SJSA1 (cell line): Measurements from ENCODE around the gene MRPL33. TPM values are rescaled to one million over a fixed set of nuclear protein-coding genes. Genes with fewer than 3 reads are reported as not detected.
A peak's percentile ranks its signal among the peaks of the same experiment; 100 is the strongest.

Experiments used
- DNase-seq, 2 experiments: peaks; one replicate each; pipeline ENCODE4 v3.0.0-alpha.2; 2015 to 2020; ENCODE audit warnings: low spot score in 2 of 2, low read depth in 1 of 2
- H3K27ac ChIP-seq: fragments of 250-450 bp; sonication (Bioruptor Pico); 2 replicates; pipeline ENCODE4 v1.5.1; 2020; ENCODE audit warnings: mild to moderate bottlenecking, moderate library complexity
- H3K27me3 ChIP-seq: fragments of 250-450 bp; sonication (Bioruptor Pico); replicated peaks from 2 replicates; pipeline ENCODE4 v1.5.1; 2020; ENCODE audit warnings: mild to moderate bottlenecking, moderate library complexity
- H3K36me3 ChIP-seq: fragments of 250-450 bp; sonication (Bioruptor Pico); 2 replicates; pipeline ENCODE4 v1.5.1; 2020; ENCODE audit warnings: mild to moderate bottlenecking
- H3K4me1 ChIP-seq: fragments of 250-450 bp; sonication (Bioruptor Pico); replicated peaks from 2 replicates; pipeline ENCODE4 v1.6.1; 2021; ENCODE audit warnings: mild to moderate bottlenecking
- H3K4me3 ChIP-seq: fragments of 250-450 bp; sonication (Bioruptor Pico); 2 replicates; pipeline ENCODE4 v1.5.1; 2020; ENCODE audit warnings: mild to moderate bottlenecking
- H3K9me3 ChIP-seq: fragments of 250-450 bp; sonication (Bioruptor Pico); replicated peaks from 2 replicates; pipeline ENCODE4 v1.5.1; 2020; ENCODE audit warnings: mild to moderate bottlenecking
- total RNA-seq: library from RNA; depleted of rRNA; stranded (reverse); fragments of >200 nt; shearing (Covaris generic); gene quantifications from 2 replicates; pipeline ENCODE4 v1.2.3, GENCODE V29; 2014

Gene MRPL33
- total RNA-seq, 1 experiment from 2014 or later: 184 TPM

DNA sequence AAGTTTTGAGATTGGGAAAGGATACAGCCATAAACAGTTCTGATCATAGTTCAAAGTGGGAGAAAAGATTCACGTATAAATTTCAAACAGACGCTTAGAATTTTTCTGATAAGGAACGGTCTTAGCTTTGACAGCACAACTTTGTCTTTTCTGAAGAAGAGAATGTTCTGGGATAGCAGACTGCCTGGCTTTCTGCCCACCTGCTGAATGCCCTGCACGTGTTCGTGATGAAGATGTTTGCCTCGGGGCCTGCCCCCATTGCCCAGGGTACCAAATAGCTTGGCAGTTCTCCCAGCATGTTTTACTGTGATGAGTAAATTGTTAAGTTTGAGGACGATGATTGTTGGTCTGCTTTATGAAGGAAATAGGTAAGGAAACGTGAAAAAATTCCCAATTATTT lies 4.6 kb downstream of the MRPL33 start:
- DNase-seq: no peak
- Histone ChIP-seq H3K27me3 (no peaks in the 10 kb centered on the region), H3K36me3 (peaks cover 78% of the 10 kb centered on the region), H3K4me3 (no peak overlapping the region), H3K4me1 (peaks cover 15% of the 10 kb centered on the region), H3K27ac (no peak overlapping the region), H3K9me3 (no peaks in the 10 kb centered on the region)

DNA sequence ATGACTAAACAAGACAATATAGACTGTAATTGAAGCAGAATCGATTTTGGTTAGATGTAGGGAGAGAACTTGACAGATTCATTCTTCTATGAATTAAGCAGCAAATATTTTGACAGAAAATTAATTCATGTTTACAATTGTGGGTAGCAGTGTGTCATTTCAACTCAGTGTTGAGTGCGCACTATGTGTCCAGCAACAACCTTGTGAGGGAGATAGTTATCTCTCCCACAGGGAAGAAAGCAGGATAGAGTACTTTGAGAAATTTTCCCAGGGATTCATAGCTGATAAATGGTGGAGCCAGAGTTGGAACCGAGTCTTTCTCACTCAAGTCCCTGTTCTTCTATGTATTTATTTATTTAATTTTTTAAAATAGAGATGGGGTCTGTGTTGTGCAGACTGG lies 5.2 kb downstream of the MRPL33 start:
- no peak overlapping the region for H3K27ac ChIP-seq
- H3K27me3 ChIP-seq: no peaks in the 10 kb centered on the region
- H3K4me3 ChIP-seq: no peak overlapping the region
- no peaks in the 10 kb centered on the region for H3K9me3 ChIP-seq
- peaks cover 81% of the 10 kb centered on the region for H3K36me3 ChIP-seq
- H3K4me1 ChIP-seq: peaks cover 13% of the 10 kb centered on the region
- no peak for DNase-seq

GRCh38 chr2:27779417-27780055 lies 8.0 kb downstream of the MRPL33 start:
- peaks cover 68% of the 10 kb centered on the region for H3K36me3 ChIP-seq
- H3K27ac ChIP-seq: no peak overlapping the region; the same call in 1 of the 2 replicates
- no peaks in the 10 kb centered on the region for H3K27me3 ChIP-seq
- H3K4me1 ChIP-seq: no peaks in the 10 kb centered on the region
- H3K4me3 ChIP-seq: no peak overlapping the region
- DNase-seq: no peak
- H3K9me3 ChIP-seq: no peaks in the 10 kb centered on the region

- Histone ChIP-seq H3K27me3 (no peaks in the 10 kb centered on the region), H3K27ac (no peak overlapping the region), H3K36me3 (peaks cover 50% of the 10 kb centered on the region), H3K9me3 (no peaks in the 10 kb centered on the region), H3K4me3 (no peak overlapping the region), H3K4me1 (no peaks in the 10 kb centered on the region)
- DNase-seq: no peak
These were observed 10.0 kb downstream of the MRPL33 start for GRCh38 chr2:27781496-27781895.

GRCh38 chr2:27782701-27783100 lies 11.2 kb downstream of the MRPL33 start:
- Histone ChIP-seq H3K4me3 (no peak overlapping the region), H3K27ac (no peak overlapping the region), H3K27me3 (no peaks in the 10 kb centered on the region), H3K4me1 (no peaks in the 10 kb centered on the region), H3K36me3 (peaks cover 38% of the 10 kb centered on the region), H3K9me3 (no peaks in the 10 kb centered on the region)
- no peak for DNase-seq

DNA sequence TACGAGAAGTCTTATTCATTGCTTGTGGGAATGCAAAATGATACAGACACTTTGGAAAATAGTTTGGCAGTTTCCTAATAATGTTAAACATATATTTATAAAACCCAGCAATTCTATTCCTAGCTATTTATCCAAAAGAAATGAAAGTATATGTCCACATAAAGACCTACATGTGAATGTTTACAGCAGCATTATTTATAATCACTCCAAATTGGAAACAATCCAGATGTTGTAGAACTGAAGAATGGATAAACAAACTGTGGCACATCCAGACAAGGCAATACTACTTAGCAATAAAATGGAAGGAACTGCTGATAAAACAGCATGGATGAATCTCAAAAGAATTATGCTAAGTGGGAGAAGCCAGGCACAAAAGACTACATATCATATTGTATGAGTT lies 19.3 kb downstream of the MRPL33 start:
- no peaks in the 10 kb centered on the region for H3K27me3 ChIP-seq
- H3K9me3 ChIP-seq: no peaks in the 10 kb centered on the region
- DNase-seq: peak in 1 of 2 experiments; percentile 55
- H3K4me3 ChIP-seq: no peak overlapping the region
- H3K4me1 ChIP-seq: peaks cover 48% of the 10 kb centered on the region
- no peaks in the 10 kb centered on the region for H3K36me3 ChIP-seq
- peak overlapping the region; percentile 27 for H3K27ac ChIP-seq

DNA sequence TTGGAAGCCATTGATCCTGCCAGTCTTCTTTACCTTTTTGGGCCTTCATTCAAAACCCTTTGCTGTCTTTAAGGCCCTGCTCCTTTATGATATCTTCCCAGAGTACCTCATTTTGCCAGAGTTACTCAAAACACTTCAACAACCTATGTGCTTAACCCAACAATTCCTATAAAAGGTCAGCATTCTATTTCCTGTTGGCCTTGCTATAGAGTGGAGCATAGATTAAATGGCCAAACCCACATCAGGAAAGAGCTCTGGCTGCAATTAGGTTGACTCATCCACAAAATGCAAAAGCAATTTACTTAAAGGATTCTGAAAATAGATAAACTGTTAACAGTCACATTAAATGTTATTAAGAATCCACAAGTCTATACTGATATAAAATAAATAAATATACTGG lies 21.2 kb downstream of the MRPL33 start:
- Histone ChIP-seq H3K27ac (peak overlapping the region; percentile 51), H3K4me1 (peaks cover 67% of the 10 kb centered on the region), H3K27me3 (no peaks in the 10 kb centered on the region), H3K36me3 (no peaks in the 10 kb centered on the region), H3K9me3 (no peaks in the 10 kb centered on the region), H3K4me3 (no peak overlapping the region)
- peak in 1 of 2 experiments; percentile 46 for DNase-seq

DNA sequence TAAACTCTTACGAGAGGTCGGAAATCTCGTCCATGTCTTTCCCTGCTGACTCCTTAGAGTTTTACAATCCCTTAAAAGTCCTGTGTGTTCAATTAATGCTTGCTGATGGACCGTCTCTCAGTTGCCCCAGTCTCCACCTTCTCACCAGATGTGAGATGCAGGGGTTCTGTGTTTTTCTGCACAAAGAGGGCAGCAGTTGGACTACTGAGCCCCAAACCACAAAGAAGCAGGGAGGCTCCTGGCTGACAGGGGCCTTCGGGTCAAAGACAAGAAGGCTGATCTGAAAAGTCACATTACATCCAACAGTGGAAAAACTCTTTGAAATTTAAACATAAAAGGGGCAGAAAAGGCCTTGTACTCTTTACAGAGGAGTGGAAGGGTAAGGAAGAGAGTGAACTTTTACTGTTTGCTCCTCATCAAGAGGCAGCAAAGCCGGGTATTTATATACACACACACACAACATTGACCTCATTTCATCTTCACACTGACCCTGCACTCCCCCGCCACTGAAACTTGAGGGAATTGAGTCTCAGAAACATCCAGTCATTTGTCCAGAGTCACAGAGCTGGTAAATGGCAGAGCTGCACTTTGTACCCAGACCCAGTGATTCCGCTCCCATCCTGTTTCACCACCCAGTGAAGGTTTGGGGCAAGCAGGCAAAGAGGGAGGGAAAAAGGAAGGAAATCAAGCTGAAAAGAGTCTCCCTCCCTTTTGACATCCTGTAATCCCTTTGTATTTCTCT lies 23.7 kb downstream of the MRPL33 start:
- Histone ChIP-seq H3K4me3 (no peak overlapping the region), H3K36me3 (no peaks in the 10 kb centered on the region), H3K4me1 (peaks cover 86% of the 10 kb centered on the region), H3K27ac (peak overlapping the region; percentile 98), H3K9me3 (no peaks in the 10 kb centered on the region), H3K27me3 (no peaks in the 10 kb centered on the region)
- DNase-seq: no peak

GRCh38 chr2:27795868-27796277 lies 24.4 kb downstream of the MRPL33 start:
- Histone ChIP-seq H3K27ac (peak overlapping the region; percentile 98), H3K9me3 (no peaks in the 10 kb centered on the region), H3K4me3 (no peak overlapping the region), H3K4me1 (peaks cover 86% of the 10 kb centered on the region), H3K27me3 (no peaks in the 10 kb centered on the region), H3K36me3 (no peaks in the 10 kb centered on the region)
- peak in 1 of 2 experiments; percentile 50 for DNase-seq

DNA sequence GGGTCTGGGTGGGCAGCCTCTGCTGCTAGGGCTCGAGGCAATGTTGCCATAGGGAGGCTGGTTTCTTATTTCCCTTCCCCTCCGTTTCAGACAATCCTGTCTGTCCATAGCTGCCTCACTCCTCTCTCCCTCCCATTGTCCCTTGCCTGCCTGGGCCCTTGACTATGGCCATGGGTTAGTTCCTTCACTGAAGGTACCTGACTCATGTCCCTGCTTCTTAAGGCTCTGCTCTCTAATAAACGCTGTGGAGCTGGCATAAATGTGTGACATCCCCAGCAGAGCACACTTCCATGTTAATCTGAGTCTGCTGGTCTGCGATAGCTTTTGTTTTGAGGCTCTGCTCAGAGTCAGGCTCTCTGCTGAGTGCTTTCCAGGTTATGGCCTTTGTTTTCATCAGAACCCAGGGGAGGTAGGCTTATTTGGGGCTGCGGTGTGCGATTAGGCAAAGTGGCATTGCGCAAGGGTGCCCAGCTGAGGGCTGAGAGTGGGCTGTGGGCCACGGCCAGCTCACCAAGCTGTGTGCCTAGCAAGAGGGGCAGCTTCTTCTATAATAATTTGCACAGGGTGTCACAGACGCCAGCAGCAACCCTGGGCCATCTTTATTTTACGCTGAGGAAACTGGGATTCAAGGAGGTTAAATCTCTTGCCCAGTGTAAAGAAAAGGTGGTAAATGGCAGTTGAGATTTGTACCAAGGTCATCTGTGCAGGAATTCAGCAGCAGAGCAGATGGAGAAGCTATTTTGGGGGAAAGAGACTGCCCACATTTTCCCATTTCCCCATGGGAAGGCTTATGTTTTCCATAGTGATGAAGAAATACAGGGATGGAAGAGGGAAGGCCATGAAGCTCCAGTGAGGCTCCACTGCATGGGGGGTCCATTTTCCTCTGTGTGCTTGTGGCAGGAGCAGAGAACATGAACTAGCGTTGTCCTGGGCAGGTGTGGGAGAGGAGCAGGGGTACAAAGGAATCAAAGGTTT lies 25.6 kb downstream of the MRPL33 start:
- no peaks in the 10 kb centered on the region for H3K9me3 ChIP-seq
- no peaks in the 10 kb centered on the region for H3K36me3 ChIP-seq
- H3K27ac ChIP-seq: peak overlapping the region; percentile 98
- peaks cover 81% of the 10 kb centered on the region for H3K4me1 ChIP-seq
- H3K27me3 ChIP-seq: no peaks in the 10 kb centered on the region
- no peak for DNase-seq
- no peak overlapping the region for H3K4me3 ChIP-seq

- H3K4me3 ChIP-seq: no peak overlapping the region
- H3K27me3 ChIP-seq: no peaks in the 10 kb centered on the region
- no peaks in the 10 kb centered on the region for H3K9me3 ChIP-seq
- no peaks in the 10 kb centered on the region for H3K36me3 ChIP-seq
- H3K4me1 ChIP-seq: peaks cover 74% of the 10 kb centered on the region
- no peak for DNase-seq
- peak overlapping the region; percentile 98 for H3K27ac ChIP-seq
These were observed 26.3 kb downstream of the MRPL33 start for GRCh38 chr2:27797841-27798240.

GRCh38 chr2:27798486-27798885 lies 27.0 kb downstream of the MRPL33 start:
- peak overlapping the region; percentile 98 for H3K27ac ChIP-seq
- H3K9me3 ChIP-seq: no peaks in the 10 kb centered on the region
- no peaks in the 10 kb centered on the region for H3K27me3 ChIP-seq
- H3K4me3 ChIP-seq: no peak overlapping the region
- no peaks in the 10 kb centered on the region for H3K36me3 ChIP-seq
- peak in 1 of 2 experiments; percentile 27 for DNase-seq
- H3K4me1 ChIP-seq: peaks cover 67% of the 10 kb centered on the region

- Histone ChIP-seq H3K4me3 (no peak overlapping the region), H3K9me3 (no peaks in the 10 kb centered on the region), H3K4me1 (peaks cover 65% of the 10 kb centered on the region), H3K27ac (peak overlapping the region; percentile 98), H3K36me3 (no peaks in the 10 kb centered on the region), H3K27me3 (no peaks in the 10 kb centered on the region)
- peak; percentile 99 for DNase-seq
These were observed 27.6 kb downstream of the MRPL33 start for GRCh38 chr2:27798948-27799645.
